CD4-positive, alpha-beta T cell treated with Interleukin-17A for 4 hours (primary cell): ENCODE results near the gene TMEM30B.

ENCODE experiments used
- DNase-seq: peaks from one replicate; pipeline ENCODE4 v3.0.0-alpha.2; 2020; ENCODE audit warnings: mixed read lengths

Gene TMEM30B

GRCh38 chr14:61298824-61299223 lies 17.7 kb upstream of the TMEM30B start:
- DNase-seq, result peak; percentile 56

GRCh38 chr14:61297581-61297980 lies 16.4 kb upstream of the TMEM30B start:
- no peak for DNase-seq

DNA sequence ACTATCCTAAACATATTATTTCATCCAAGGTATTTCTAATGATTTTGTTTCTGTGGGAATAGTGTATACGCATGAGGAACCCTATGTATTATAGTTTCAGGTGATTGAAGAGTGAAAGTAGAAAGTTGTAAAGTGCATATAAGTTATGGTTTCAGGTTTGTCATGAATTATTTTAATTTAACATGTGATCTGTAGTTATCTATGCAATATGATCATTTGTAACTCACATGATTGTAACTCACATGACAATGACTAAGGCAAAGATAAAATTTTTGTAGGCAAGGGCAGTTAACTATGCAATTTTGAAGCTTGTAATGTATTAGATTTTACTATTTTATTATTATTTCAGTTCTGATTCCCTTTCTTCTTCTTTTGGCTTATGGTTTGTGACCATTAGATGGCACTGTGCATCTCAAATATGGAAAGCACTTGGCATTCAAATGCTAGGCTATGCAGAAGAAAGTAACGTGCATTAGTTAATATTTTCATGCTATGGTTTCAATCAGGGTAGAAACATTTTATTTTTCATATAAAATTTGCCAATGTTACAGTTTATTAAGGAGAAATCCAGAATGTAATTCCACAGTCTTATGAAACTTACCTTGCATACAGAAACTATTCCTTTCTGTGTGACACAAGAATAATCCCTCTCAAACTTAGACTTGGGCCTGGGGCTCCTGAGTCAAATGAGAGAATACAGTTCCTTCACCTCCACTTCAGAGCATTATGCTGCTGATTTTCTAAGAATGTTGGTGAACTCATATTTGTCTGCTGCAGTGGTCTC lies 15.8 kb upstream of the TMEM30B start:
- DNase-seq, result no peak

GRCh38 chr14:61296151-61296550 lies 15.0 kb upstream of the TMEM30B start:
- no peak for DNase-seq

DNA sequence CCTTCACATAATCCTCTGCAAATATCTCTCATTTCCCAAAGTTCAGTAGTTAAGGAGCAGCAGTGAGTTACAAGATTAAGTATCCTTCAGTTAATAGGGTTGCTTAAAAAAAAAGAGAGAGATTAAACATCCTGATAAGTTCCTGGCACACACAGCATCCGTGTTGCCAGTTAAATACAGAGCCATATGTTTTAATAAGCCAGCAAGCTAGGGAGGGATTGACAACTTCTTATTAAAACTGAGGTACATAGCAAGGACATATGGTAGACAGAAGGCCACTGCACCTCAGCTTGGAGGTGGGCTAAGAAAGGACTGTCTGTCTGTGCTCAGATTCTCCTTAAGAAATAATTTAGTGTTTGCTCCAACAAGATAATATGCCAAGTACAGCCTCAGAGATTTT lies 9.6 kb upstream of the TMEM30B start:
- no peak for DNase-seq

DNA sequence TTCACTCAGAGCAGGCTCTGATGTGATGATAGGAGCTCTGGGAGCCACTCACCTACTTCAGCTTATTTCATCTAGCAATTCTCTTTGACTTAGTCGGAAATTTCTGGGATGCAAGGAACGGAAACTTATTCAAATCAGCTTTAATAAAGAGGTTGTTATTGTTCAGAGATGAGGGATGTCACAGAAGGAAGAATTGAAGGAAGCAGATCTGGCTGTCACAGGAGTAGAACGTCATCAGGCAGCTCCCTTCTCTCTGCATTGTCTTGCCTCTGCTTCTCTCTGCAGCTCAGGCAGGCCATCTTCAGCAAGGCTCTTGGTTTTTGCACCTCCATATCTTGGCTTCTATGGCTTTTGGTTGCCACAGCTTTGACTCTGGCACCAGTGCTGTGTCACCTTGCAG lies 7.6 kb upstream of the TMEM30B start:
- DNase-seq, result no peak

- no peak for DNase-seq
Measured at GRCh38 chr14:61288228-61288627, 7.1 kb upstream of the TMEM30B start.

DNA sequence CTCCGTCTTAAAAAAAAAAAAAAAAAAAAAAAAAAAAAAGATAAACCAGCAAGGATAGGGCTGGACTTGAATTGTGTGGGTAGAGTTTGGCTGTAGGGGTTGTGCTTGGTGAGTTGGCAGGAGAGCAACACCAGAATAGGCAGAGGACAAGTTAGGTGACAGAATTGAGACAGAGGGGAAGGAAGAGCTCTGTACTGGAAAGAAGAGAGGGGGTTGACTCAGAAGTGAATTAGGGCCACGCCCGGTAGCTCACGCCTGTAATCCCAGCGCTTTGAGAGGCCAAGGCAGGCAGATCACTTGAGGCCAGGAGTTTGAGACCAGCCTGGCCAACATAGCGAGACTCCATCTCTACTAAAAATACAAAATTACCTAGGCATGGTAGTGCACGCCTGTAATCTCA lies 6.1 kb upstream of the TMEM30B start:
- DNase-seq, result no peak

DNA sequence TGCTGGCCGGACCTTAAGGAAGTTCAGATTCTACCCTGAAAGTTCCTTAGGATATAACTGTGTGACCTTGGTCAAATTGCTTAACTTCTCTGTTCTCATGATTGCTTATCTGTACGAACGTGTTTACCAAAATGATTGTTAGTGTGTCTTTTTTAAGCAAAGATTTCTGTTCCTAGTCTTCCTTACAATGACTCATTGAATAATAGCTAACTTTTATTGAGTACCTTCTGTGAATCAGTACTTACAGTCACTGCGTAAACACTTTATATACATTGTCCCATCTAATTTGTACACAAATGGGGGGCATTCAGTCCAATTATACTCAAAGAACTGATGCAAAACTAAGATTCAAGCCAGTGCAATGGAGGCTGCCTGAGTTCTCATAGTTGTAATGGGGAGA lies 4.2 kb upstream of the TMEM30B start:
- no peak for DNase-seq

GRCh38 chr14:61284001-61284400 lies 2.9 kb upstream of the TMEM30B start:
- no peak for DNase-seq

DNA sequence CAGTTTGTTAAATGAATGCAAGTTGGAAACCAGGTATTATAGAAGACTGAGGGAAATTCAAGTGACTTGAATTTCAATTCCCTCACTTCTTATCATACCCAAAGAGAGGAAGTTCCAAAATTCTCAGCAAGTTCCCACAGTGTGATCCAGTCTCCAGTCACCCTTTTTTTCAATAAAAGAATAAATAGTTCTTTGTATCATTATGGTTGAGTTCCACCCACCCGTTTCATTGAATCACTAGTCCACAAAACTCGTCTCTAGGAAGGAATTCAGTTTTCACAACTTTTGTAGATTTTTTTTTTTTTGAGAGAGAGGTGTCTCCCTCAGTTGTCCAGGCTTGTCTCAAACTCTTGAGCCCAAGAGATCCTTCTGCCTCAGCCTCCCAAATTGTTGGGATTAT lies 1.6 kb upstream of the TMEM30B start:
- no peak for DNase-seq

DNA sequence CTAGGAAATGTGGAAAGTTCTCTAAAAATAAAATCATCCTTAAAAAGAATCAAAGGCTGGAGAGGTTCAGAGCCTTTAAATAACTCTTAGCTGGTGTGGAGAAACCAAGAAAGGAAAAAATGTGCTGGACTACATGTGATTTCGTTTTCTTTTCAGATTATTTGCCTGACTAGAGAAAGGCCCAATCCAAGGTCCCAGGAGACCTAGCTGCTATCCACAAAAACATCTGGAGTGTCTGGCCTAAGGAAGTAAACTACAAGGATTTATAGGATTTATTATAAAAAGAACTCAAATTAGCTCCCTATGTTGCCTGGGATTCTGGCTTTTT lies 774 bp upstream of the TMEM30B start:
- no peak for DNase-seq

GRCh38 chr14:61280526-61281185 lies 482 bp downstream of the TMEM30B start:
- DNase-seq, result peak; percentile 88

GRCh38 chr14:61280092-61280525 lies 1.0 kb downstream of the TMEM30B start:
- peak; percentile 58 for DNase-seq

GRCh38 chr14:61279082-61279481 lies 2.1 kb downstream of the TMEM30B start:
- DNase-seq, result no peak

DNA sequence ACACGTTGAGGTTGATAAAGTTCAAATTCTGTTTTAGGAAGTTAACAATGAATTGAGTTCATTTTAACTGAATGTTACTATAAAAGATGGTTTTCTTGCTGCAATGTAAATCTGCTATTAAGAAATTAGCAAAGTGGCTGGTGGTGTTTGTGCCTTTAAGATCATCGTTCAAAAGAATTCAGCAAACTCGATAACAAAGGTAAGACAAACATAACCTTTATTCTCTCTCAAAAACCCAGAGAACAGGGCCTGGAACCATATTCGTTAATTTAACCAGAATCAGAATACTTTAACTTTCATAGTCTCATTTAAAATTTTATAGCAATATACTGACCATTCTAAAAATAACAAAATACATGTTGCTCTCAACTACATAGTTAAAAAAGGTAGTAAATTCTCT lies 3.4 kb downstream of the TMEM30B start:
- DNase-seq, result no peak

DNA sequence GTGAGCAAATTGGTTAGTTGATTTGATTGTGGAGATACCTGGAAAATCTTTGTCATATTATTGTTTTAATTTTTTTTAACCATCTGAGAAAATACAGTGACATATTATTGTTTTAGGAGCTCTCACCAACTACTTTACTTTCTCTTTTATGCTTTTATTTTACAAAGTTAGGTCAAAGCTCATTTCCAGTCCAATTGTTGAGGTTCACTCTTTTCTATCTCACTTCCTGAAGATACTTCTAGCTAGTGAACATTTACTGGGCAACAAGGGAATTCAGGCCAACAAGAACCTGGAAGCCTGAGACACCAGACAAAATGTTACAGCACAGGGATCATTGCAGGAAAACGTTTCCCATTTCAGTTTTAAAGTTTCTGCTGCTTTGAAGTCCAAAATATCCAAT lies 3.9 kb downstream of the TMEM30B start:
- DNase-seq, result no peak

DNA sequence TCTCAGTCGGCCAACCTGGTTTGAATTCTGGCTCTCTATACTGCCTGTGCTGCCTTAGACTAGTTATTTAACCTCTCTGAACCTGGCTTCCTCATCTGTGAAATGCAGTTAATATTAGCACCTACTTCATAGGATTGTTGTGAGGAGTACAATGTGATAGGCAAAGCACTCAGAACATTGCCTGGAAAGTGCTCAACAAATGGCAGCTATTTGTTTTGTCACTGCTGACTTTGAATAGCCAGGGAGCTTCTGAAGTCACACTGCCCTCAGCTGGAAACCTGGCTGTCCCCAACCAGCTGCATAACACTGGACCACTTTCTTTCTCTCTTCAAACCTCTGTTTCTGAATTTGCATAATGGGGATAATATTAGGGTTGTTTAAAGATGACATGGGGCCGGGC lies 9.6 kb downstream of the TMEM30B start:
- no peak for DNase-seq

- no peak for DNase-seq
Measured at GRCh38 chr14:61270714-61271113, 10.4 kb downstream of the TMEM30B start.

DNA sequence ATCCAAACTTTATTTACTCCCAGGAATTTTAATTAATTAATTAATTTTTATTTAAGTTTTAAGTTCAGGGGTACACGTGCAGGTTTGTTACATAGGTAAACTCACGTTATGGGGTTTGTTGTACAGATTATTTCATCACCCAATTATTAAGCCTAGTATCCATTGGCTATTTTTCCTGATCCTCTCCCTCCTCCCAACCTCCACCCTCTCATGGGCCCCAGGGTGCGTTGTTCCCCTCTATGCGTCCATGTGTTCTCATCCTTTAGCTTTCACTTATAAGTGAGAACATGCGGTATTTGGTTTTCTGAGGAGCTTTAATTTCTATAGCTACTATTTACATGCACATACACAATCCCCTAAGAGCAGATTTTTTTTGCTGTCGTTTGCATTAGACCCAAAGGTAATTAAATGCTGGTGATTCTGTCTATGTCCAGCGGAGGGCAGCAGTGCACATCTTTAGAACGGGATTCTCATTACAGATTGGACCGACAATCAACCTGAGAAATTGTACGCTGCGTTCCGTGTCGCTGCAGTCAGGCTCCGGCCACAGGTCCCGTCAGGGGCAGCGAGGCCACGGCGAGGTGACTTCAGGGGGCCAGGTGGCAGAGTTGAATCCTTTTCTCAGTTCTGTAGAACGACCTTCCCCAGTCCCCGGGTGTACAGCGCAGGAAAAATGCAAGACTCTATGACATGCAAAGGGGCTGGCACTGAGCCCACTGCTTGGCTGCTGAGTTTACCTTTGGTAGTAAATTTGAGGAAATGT lies 11.6 kb downstream of the TMEM30B start:
- peak; percentile 84 for DNase-seq

- DNase-seq, result no peak
Measured at GRCh38 chr14:61268812-61269211, 12.3 kb downstream of the TMEM30B start.

- DNase-seq, result no peak
Measured at GRCh38 chr14:61266891-61267740, 14.0 kb downstream of the TMEM30B start.

GRCh38 chr14:61266436-61266835 lies 14.7 kb downstream of the TMEM30B start:
- DNase-seq, result no peak
